Hepatocyte (in vitro differentiated cells): Measurements from ENCODE around the gene BRD4. TPM values are rescaled to one million over a fixed set of nuclear protein-coding genes. Genes with fewer than 3 reads are reported as not detected.

ENCODE experiments used
- DNase-seq: peaks from one replicate; pipeline ENCODE4 v3.0.0-alpha.2; 2016; ENCODE audit warnings: low spot score
- H2AFZ ChIP-seq: fragments of 200-600 bp; sonication (generic); 2 replicates; pipeline ENCODE4 v1.6.0; 2016; ENCODE audit warnings: antibody characterized with exemption, mild to moderate bottlenecking
- H3K27ac ChIP-seq: fragments of 200-600 bp; sonication (generic); 2 replicates; pipeline ENCODE4 v1.5.1; 2016; ENCODE audit warnings: mild to moderate bottlenecking
- H3K27me3 ChIP-seq: fragments of 200-600 bp; sonication (generic); 2 replicates; pipeline ENCODE4 v1.6.1; 2016
- H3K36me3 ChIP-seq: fragments of 200-600 bp; sonication (generic); replicated peaks from 2 replicates; pipeline ENCODE4 v1.5.1; 2016; ENCODE audit warnings: low read depth; ENCODE audit not compliant: insufficient read depth
- H3K4me1 ChIP-seq: fragments of 200-600 bp; sonication (generic); 2 replicates; pipeline ENCODE4 v1.5.1; 2016; ENCODE audit warnings: mild to moderate bottlenecking, moderate library complexity; ENCODE audit not compliant: insufficient read depth
- H3K4me2 ChIP-seq: fragments of 200-600 bp; sonication (generic); 2 replicates; pipeline ENCODE4 v1.6.0; 2016
- H3K4me3 ChIP-seq: fragments of 200-600 bp; sonication (generic); 2 replicates; pipeline ENCODE4 v1.5.1; 2016; ENCODE audit warnings: mild to moderate bottlenecking
- H3K79me2 ChIP-seq: fragments of 200-600 bp; sonication (generic); 2 replicates; pipeline ENCODE4 v1.6.0; 2017; ENCODE audit warnings: mild to moderate bottlenecking
- H3K9me2 ChIP-seq: fragments of 200-600 bp; sonication (generic); replicated peaks from 2 replicates; pipeline ENCODE4 v1.6.0; 2017; ENCODE audit warnings: mild to moderate bottlenecking; ENCODE audit not compliant: insufficient read depth
- H3K9me3 ChIP-seq: fragments of 200-600 bp; sonication (generic); 2 replicates; pipeline ENCODE4 v1.5.1; 2016; ENCODE audit warnings: low read depth, mild to moderate bottlenecking
- H4K20me1 ChIP-seq: fragments of 200-600 bp; sonication (generic); 2 replicates; pipeline ENCODE4 v1.6.0; 2016; ENCODE audit warnings: mild to moderate bottlenecking; ENCODE audit not compliant: insufficient read depth, poor library complexity, severe bottlenecking
- EZH2 ChIP-seq: fragments of 200-600 bp; sonication (generic); IDR thresholded peaks from 2 replicates; pipeline ENCODE4 v1.6.1; 2016; ENCODE audit warnings: antibody characterized with exemption, mild to moderate bottlenecking, borderline replicate concordance
- EZH2phosphoT487 ChIP-seq: fragments of 200-600 bp; sonication (generic); IDR thresholded peaks from one replicate; pipeline ENCODE4 v1.6.1; 2018; ENCODE audit warnings: antibody characterized with exemption, mild to moderate bottlenecking, low read depth, moderate library complexity; ENCODE audit not compliant: unreplicated experiment, severe bottlenecking
- WGBS: methylation state at CpG from one replicate; pipeline ENCODE4 v1.1.6; 2016; ENCODE audit warnings: low lambda C conversion rate; ENCODE audit errors: missing lambda C conversion rate; 5-methylcytosine and 5-hydroxymethylcytosine counted together
- polyA plus RNA-seq: library from polyadenylated mRNA; unstranded; fragments of >200 nt; fragmentation: Nextera tagmentation; extraction: Ambion mirVana; gene quantifications from 2 replicates; pipeline ENCODE4 v1.2.1, GENCODE V29; 2016
- total RNA-seq: library from RNA; depleted of rRNA; stranded (reverse); fragments of >200 nt; gene quantifications from 2 replicates; pipeline ENCODE4 v1.2.3, GENCODE V29; 2014
- TF ChIP-seq, protein P1 (sequence below): fragments of 200-600 bp; sonication (generic); IDR thresholded peaks from 2 replicates; pipeline ENCODE4 v1.5.1; 2016; ENCODE audit warnings: antibody characterized with exemption, mild to moderate bottlenecking; ENCODE audit not compliant: poor library complexity

BRD4 gene
- total and polyA plus RNA-seq, 2 experiments from 2014 or later, result 18.0 to 88.4 TPM

DNA sequence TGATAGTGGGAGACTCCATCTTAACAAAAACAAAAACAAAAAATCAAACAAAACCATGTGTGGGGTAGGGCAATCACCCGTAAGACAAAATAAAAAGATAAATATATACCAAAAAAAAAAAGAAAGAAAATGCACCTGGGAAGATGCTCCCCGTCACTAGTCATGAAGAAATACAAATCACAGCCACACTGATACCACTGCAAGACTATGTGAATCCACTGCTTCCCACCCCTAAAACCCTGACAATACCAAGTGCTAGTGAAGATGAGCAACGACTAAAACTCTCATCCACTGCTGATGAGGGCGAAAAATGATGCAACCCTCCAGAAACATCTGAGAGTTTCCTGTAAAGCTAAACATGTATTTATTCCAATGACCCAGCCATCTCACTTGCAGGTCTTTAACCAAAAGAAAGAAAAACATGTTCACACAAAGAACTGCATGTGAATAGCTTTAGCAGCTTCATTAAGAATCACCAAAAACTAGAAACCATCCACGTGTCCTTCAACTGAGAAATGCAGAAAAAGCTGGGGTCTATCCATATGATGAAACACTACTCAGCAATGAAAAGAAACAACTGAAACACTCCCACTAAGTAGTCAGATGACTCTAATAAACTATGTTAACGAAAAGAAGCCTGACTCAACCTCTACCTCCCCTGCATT lies 31.7 kb downstream of the BRD4 start:
- H3K27me3 ChIP-seq, result no peaks in the 10 kb centered on the region
- H3K4me3 ChIP-seq, result no peak overlapping the region
- peaks cover 100% of the 10 kb centered on the region for H4K20me1 ChIP-seq
- TF ChIP-seq EZH2 (no peak), EZH2phosphoT487 (no peak)
- TF ChIP-seq, protein P1, sequence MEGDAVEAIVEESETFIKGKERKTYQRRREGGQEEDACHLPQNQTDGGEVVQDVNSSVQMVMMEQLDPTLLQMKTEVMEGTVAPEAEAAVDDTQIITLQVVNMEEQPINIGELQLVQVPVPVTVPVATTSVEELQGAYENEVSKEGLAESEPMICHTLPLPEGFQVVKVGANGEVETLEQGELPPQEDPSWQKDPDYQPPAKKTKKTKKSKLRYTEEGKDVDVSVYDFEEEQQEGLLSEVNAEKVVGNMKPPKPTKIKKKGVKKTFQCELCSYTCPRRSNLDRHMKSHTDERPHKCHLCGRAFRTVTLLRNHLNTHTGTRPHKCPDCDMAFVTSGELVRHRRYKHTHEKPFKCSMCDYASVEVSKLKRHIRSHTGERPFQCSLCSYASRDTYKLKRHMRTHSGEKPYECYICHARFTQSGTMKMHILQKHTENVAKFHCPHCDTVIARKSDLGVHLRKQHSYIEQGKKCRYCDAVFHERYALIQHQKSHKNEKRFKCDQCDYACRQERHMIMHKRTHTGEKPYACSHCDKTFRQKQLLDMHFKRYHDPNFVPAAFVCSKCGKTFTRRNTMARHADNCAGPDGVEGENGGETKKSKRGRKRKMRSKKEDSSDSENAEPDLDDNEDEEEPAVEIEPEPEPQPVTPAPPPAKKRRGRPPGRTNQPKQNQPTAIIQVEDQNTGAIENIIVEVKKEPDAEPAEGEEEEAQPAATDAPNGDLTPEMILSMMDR, result no peak
- H3K4me2 ChIP-seq, result no peak overlapping the region
- 82% methylated on average over 6 of the region's 6 CpGs for WGBS
- H3K36me3 ChIP-seq, result no peaks in the 10 kb centered on the region
- peaks cover 99% of the 10 kb centered on the region for H3K79me2 ChIP-seq
- no peaks in the 10 kb centered on the region for H3K9me3 ChIP-seq
- no peak overlapping the region for H2AFZ ChIP-seq
- peaks cover 58% of the 10 kb centered on the region for H3K4me1 ChIP-seq
- no peak for DNase-seq
- no peaks in the 10 kb centered on the region for H3K9me2 ChIP-seq
- peak overlapping the region; percentile 76 for H3K27ac ChIP-seq

DNA sequence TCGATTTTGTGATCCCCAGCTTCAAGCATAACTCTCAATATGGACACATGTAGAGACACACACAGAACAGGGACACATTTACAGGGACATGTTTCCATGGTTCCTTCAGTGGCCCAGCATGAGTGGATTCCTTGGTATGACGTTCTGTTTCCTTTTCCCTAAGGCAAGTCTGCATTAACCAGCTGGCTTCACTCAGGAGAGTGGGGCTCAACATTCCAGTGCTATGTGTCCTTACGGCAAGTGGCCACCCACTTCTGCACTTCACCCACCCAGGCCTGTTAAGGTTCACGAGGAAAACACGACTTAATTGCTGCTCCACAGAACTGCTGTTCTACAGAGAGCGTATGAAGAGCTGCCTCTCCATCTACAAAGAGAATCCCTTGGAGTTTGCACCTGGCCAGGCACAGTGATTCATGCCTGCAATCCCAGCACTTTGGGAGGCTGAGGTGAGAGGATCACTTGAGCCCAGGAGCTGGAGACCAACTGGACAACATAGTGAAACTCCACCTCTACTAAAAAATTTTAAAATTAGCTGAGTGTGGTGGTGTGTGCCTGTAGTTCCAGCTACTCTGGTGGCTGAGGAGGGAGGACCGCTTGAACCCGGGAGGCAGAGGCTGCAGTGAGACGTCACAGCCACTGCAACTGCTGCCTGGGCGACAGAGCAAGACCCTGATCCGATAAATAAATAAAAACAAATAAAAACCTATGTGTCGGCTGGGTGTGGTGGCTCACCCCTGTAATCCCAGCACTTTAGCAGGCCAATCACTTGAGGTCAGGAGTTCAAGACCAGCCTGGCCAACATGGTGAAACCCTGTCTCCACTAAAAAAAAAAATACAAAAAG lies 32.5 kb downstream of the BRD4 start:
- Histone ChIP-seq H3K4me3 (no peak overlapping the region), H4K20me1 (peaks cover 100% of the 10 kb centered on the region), H3K27me3 (no peaks in the 10 kb centered on the region), H3K9me2 (no peaks in the 10 kb centered on the region), H3K79me2 (peaks cover 99% of the 10 kb centered on the region), H3K4me1 (peaks cover 61% of the 10 kb centered on the region), H3K9me3 (no peaks in the 10 kb centered on the region), H3K4me2 (no peak overlapping the region), H2AFZ (no peak overlapping the region), H3K27ac (peak overlapping the region; percentile 76), H3K36me3 (no peaks in the 10 kb centered on the region)
- TF ChIP-seq EZH2phosphoT487, result no peak
- TF ChIP-seq, protein P1, result no peak
- no peak for TF ChIP-seq EZH2
- no peak for DNase-seq
- WGBS, result 75% methylated on average over 12 of the region's 12 CpGs

DNA sequence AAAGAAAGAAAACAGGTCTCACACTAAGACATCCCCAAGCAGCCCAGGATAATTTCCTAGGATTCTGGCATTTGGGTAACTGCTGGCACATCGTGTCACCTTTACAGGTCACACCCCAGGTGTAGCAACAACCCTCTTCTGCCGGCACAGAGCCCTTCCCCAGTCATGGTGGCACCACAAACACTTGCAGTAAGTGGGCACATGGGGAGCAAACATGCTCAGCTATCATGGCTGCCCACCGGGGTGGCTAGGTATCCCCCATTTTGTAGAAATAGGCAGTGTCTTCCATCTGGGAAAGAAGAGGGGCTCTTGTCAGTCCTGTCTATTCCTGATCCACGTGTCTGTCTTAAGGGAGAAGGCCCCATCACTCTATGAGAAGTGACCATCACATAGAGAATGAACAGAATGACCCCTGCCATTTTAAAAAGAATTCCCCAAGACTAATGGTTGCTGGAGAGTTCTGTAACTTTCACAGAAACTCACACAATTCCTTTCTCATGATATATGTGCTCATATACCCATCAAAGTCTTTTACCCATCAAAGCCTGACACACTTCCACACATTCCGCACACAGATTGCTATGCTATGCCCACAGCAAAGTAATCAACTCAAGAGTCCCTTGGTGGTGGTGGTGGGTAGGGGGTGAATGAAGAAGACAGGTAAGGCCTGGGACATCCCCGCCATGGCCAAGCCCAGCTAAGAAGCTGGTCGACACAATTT lies 33.3 kb downstream of the BRD4 start:
- TF ChIP-seq EZH2phosphoT487, result no peak
- TF ChIP-seq, protein P1, result no peak
- no peak for TF ChIP-seq EZH2
- Histone ChIP-seq H2AFZ (no peak overlapping the region), H3K9me2 (no peaks in the 10 kb centered on the region), H3K27ac (peak overlapping the region; percentile 76), H3K4me2 (no peak overlapping the region), H3K27me3 (no peaks in the 10 kb centered on the region), H3K4me1 (peaks cover 68% of the 10 kb centered on the region), H3K79me2 (peaks cover 99% of the 10 kb centered on the region), H3K36me3 (no peaks in the 10 kb centered on the region), H4K20me1 (peaks cover 100% of the 10 kb centered on the region), H3K9me3 (no peaks in the 10 kb centered on the region), H3K4me3 (no peak overlapping the region)
- DNase-seq, result no peak
- WGBS, result 91% methylated on average over 7 of the region's 7 CpGs
